ENCODE results near the gene NUDT11.

GRCh38 chrX:51487960-51488267, 8.5 kb downstream of the NUDT11 start:
- TF ChIP-seq POLR2A (IDR thresholded peaks at IDR 0.05) (no peak), EP300 (IDR thresholded peaks at IDR 0.05) (no peak), CTCF (IDR thresholded peaks at IDR 0.05) (no peak)

Measured in suprapubic skin (tissue), 3 donors.